ENCODE results near the gene IGF2R.
"Not testable (repeated sequence)": the region's sequence is repeated elsewhere in the genome, so short reads cannot be mapped to it uniquely, and the experiment has no call there.

The IGF2R gene

GRCh38 chr6:160102956-160103824, 134.3 kb downstream of the IGF2R start:
- DNase-seq = peak; percentile 69

- no peak for DNase-seq
These were observed 134.9 kb downstream of the IGF2R start for GRCh38 chr6:160103825-160104100.

- DNase-seq = peak; percentile 32
These were observed 136.1 kb downstream of the IGF2R start for GRCh38 chr6:160104821-160105517.

GRCh38 chr6:160106010-160106409, 137.1 kb downstream of the IGF2R start:
- DNase-seq = peak; percentile 4

- DNase-seq = peak; percentile 15
These were observed 137.8 kb downstream of the IGF2R start for GRCh38 chr6:160106701-160107100.

- peak; percentile 33 for DNase-seq
These were observed 139.2 kb downstream of the IGF2R start for GRCh38 chr6:160108077-160108476.

- no peak for DNase-seq
These were observed 141.8 kb downstream of the IGF2R start for GRCh38 chr6:160110586-160111123.

GRCh38 chr6:160111806-160112205, 142.9 kb downstream of the IGF2R start:
- peak; percentile 37 for DNase-seq

GRCh38 chr6:160112628-160113299, 143.9 kb downstream of the IGF2R start:
- DNase-seq = peak; percentile 38

GRCh38 chr6:160114536-160114935, 145.7 kb downstream of the IGF2R start:
- DNase-seq = peak; percentile 20

- peak; percentile 26 for DNase-seq
These were observed 146.5 kb downstream of the IGF2R start for GRCh38 chr6:160115421-160115820.

GRCh38 chr6:160116411-160116810, 147.5 kb downstream of the IGF2R start:
- peak; percentile 33 for DNase-seq

GRCh38 chr6:160117137-160117536, 148.3 kb downstream of the IGF2R start:
- peak; percentile 41 for DNase-seq

- DNase-seq = peak; percentile 44
These were observed 149.8 kb downstream of the IGF2R start for GRCh38 chr6:160118620-160119229.

GRCh38 chr6:160120087-160120486, 151.2 kb downstream of the IGF2R start:
- DNase-seq = no peak

GRCh38 chr6:160121558-160121957, 152.7 kb downstream of the IGF2R start, which contains the start of gene SLC22A1:
SLC22A1 (plus strand) TSS chr6:160121815; CDS start chr6:160121936, 121 bp downstream.
- no peak for DNase-seq

- DNase-seq = peak; percentile 23
These were observed 153.1 kb downstream of the IGF2R start for GRCh38 chr6:160121981-160122380.

GRCh38 chr6:160122744-160123143, 153.9 kb downstream of the IGF2R start:
- no peak for DNase-seq

- DNase-seq = no peak
These were observed 155.1 kb downstream of the IGF2R start for GRCh38 chr6:160124007-160124406.

- no peak for DNase-seq
These were observed 155.7 kb downstream of the IGF2R start for GRCh38 chr6:160124605-160125004.

GRCh38 chr6:160125105-160125504, 156.2 kb downstream of the IGF2R start:
- not testable (repeated sequence) for DNase-seq

- no peak for DNase-seq
These were observed 158.6 kb downstream of the IGF2R start for GRCh38 chr6:160127270-160128124.

All from islet precursor cell (in vitro differentiated cells).